NCI-H2196 treated with DMSO at 0.1 percent for 48 hours (cell line): ENCODE results near the gene BROX.
"Not testable (repeated sequence)": the region's sequence is repeated elsewhere in the genome, so short reads cannot be mapped to it uniquely, and the experiment has no call there.

Experiments
- DNase-seq: peaks from one replicate; lab custom pipeline; 2025; ENCODE audit not compliant: unreplicated experiment; lab: John Stamatoyannopoulos, UW

The BROX gene

GRCh38 chr1:222712253-222713090 is at the start of gene BROX, which contains the start of gene AIDA:
Gene BROX (plus strand): TSS chr1:222712564. CDS start chr1:222715700, 3,136 bp downstream.
Gene AIDA (minus strand): TSS chr1:222712491. CDS start chr1:222712317, 174 bp downstream.
- DNase-seq = peak; percentile 79

- DNase-seq = no peak
Measured at GRCh38 chr1:222663431-222663934, 48.9 kb upstream of the BROX start.

GRCh38 chr1:222665964-222666363 is 46.4 kb upstream of the BROX start:
- no peak for DNase-seq

- DNase-seq = not testable (repeated sequence)
Measured at GRCh38 chr1:222668184-222668583, 44.2 kb upstream of the BROX start.

- DNase-seq = not testable (repeated sequence)
Measured at GRCh38 chr1:222669107-222669506, 43.3 kb upstream of the BROX start.

- no peak for DNase-seq
Measured at GRCh38 chr1:222670110-222670509, 42.3 kb upstream of the BROX start.

GRCh38 chr1:222680080-222680479 is 32.3 kb upstream of the BROX start:
- no peak for DNase-seq

- no peak for DNase-seq
Measured at GRCh38 chr1:222691016-222691415, 21.3 kb upstream of the BROX start.

GRCh38 chr1:222694927-222695326 is 17.4 kb upstream of the BROX start:
- DNase-seq = no peak

GRCh38 chr1:222696741-222697140 is 15.6 kb upstream of the BROX start:
- DNase-seq = no peak

GRCh38 chr1:222697203-222697602 is 15.2 kb upstream of the BROX start:
- DNase-seq = no peak

- DNase-seq = no peak
Measured at GRCh38 chr1:222697826-222698225, 14.5 kb upstream of the BROX start.

GRCh38 chr1:222702210-222702609 is 10.2 kb upstream of the BROX start:
- DNase-seq = no peak

- DNase-seq = no peak
Measured at GRCh38 chr1:222704260-222704659, 8.1 kb upstream of the BROX start.

GRCh38 chr1:222706815-222707214 is 5.5 kb upstream of the BROX start:
- DNase-seq = no peak

GRCh38 chr1:222709700-222710153 is 2.6 kb upstream of the BROX start:
- no peak for DNase-seq

GRCh38 chr1:222711319-222712252 is 778 bp upstream of the BROX start:
- no peak for DNase-seq

GRCh38 chr1:222713091-222713961 is 962 bp downstream of the BROX start:
- peak; percentile 88 for DNase-seq

- no peak for DNase-seq
Measured at GRCh38 chr1:222716393-222716792, 4.0 kb downstream of the BROX start.

- no peak for DNase-seq
Measured at GRCh38 chr1:222728746-222729145, 16.4 kb downstream of the BROX start.
